ENCODE results near the gene KIF13A.

Gene KIF13A

DNA sequence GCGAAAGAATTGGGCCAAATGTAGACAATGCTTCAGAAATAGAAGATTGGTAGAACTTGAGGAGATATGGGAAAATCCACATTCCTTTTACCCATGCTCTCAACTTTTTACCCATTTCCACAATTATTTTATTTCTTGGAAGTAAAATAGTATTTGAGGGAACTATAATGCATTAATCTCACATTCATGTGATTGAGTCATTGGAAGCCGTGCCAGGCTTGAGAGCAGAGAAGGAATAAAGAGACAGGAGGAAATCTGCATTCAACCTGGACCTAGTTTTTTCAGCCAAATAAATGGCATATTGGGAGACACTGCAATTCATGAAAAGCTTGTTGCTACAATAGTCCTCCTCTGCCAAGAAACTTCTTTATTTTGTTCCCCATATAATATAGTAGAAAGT is 278.0 kb downstream of the KIF13A start:
- no peak for DNase-seq
